ENCODE data around the gene TRAF4. TPM values are rescaled to one million over a fixed set of nuclear protein-coding genes. Genes with fewer than 3 reads are reported as not detected.

Gene TRAF4
- total and polyA plus RNA-seq, 9 of the 15 experiments (the other 6 are each of a cell fraction or from before 2014, with no cell fraction given) = 2.4 to 147 (median 72.4) TPM

DNA sequence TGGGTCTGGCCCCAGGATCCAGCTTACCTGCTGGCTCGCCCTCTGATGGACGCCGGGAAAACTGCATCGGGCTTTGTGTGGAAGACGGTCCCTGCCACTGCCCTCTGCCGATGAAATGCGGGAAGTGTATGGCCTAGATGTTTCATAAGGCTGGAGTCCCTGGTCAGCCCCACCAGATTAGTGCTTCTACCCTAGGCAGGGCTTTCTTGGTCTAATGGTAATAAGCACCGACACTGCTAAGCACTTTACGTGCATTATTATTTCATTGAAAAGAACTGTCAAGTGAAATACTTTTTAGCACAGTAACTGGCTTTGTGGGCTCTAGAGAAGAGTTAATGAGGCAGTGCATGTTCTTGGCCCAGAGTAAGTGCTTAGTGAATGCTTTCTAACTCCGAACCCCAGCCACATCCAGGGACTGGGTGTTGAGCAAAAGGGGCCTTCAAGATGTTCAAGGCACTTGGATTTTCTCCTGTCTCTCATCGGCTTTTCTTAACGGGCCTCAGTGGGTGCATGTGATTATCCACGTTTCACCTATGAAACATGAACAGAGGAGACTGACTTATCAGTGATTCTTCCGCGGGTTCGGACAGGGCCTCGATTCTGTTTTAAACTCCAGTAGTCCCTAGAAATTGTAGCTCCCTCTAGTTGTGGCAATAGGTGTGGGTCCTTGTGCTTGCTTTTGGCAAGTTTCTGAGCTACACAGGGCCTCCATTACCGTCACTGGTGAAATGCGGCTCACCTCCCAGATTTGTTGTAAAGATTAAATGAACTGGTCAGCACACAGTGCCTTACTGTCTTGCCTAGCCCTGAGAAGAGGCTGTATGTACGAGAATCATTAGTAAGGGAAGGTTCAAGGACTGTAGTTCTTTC, 6.6 kb downstream of the TRAF4 start (continued):
- TF ChIP-seq, protein P1, sequence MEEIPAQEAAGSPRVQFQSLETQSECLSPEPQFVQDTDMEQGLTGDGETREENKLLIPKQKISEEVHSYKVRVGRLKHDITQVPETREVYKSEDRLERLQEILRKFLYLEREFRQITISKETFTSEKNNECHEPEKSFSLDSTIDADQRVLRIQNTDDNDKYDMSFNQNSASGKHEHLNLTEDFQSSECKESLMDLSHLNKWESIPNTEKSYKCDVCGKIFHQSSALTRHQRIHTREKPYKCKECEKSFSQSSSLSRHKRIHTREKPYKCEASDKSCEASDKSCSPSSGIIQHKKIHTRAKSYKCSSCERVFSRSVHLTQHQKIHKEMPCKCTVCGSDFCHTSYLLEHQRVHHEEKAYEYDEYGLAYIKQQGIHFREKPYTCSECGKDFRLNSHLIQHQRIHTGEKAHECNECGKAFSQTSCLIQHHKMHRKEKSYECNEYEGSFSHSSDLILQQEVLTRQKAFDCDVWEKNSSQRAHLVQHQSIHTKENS (CRISPR knock-in tag; IDR thresholded peaks at IDR 0.05) = peak; percentile 52; the same call in 1 of the 2 replicates
- no peak for TF ChIP-seq SMAD2 (IDR thresholded peaks at IDR 0.05; ENCODE audit: low read depth, low read length)
- TF ChIP-seq SRSF3 (IDR thresholded peaks at IDR 0.05; ENCODE audit: insufficient read depth, low read length) = no peak
- peak; percentile 65; the same call in 1 of the 2 replicates for TF ChIP-seq CREM (IDR thresholded peaks at IDR 0.05; ENCODE audit: low read depth)
- TF ChIP-seq RBM14 (IDR thresholded peaks at IDR 0.05; ENCODE audit: borderline replicate concordance, insufficient read depth, low read depth, low read length) = no peak
- no peak for TF ChIP-seq ZNF197 (CRISPR knock-in tag; IDR thresholded peaks at IDR 0.05; ENCODE audit: low read depth)
- no peak for TF ChIP-seq ZSCAN32 (CRISPR knock-in tag; IDR thresholded peaks at IDR 0.05)
- peak; percentile 26 for TF ChIP-seq CTCFL (IDR thresholded peaks at IDR 0.05; ENCODE audit: borderline replicate concordance, insufficient read depth, low read depth, low read length, poor library complexity, severe bottlenecking)
- 0 out of 2 replicates have a peak, but pooled peaks have one; percentile 77 for TF ChIP-seq ATF7 (IDR thresholded peaks at IDR 0.05)
- TF ChIP-seq KAT2B (IDR thresholded peaks at IDR 0.05; ENCODE audit: low read depth, low read length) = no peak
- peak; percentile 81; the same call in 1 of the 2 replicates for TF ChIP-seq CTBP1 (IDR thresholded peaks at IDR 0.05; ENCODE audit: borderline replicate concordance)
- TF ChIP-seq ZNF121 (CRISPR knock-in tag; conservative IDR thresholded peaks at IDR 0.05) = no peak
- TF ChIP-seq ARID3A (IDR thresholded peaks at IDR 0.05; ENCODE audit: borderline replicate concordance, low read depth, low read length) = no peak
- 0 out of 2 replicates have a peak, but pooled peaks have one; percentile 39 for TF ChIP-seq KLF13 (tag; IDR thresholded peaks at IDR 0.05; ENCODE audit: borderline replicate concordance, low read depth)
- peak; percentile 50; the same call in 1 of the 2 replicates for TF ChIP-seq TEAD4 (IDR thresholded peaks at IDR 0.05; ENCODE audit: low read length)
- TF ChIP-seq TEAD4 (CRISPR knock-in tag; IDR thresholded peaks at IDR 0.05; ENCODE audit: borderline replicate concordance) = no peak
- TF ChIP-seq ZNF785 (CRISPR knock-in tag; IDR thresholded peaks at IDR 0.05) = no peak
- TF ChIP-seq ILF3 (IDR thresholded peaks at IDR 0.05; ENCODE audit: borderline replicate concordance) = 0 out of 2 replicates have a peak, but pooled peaks have one; percentile 16
- TF ChIP-seq, protein P2, sequence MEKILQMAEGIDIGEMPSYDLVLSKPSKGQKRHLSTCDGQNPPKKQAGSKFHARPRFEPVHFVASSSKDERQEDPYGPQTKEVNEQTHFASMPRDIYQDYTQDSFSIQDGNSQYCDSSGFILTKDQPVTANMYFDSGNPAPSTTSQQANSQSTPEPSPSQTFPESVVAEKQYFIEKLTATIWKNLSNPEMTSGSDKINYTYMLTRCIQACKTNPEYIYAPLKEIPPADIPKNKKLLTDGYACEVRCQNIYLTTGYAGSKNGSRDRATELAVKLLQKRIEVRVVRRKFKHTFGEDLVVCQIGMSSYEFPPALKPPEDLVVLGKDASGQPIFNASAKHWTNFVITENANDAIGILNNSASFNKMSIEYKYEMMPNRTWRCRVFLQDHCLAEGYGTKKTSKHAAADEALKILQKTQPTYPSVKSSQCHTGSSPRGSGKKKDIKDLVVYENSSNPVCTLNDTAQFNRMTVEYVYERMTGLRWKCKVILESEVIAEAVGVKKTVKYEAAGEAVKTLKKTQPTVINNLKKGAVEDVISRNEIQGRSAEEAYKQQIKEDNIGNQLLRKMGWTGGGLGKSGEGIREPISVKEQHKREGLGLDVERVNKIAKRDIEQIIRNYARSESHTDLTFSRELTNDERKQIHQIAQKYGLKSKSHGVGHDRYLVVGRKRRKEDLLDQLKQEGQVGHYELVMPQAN (IDR thresholded peaks at IDR 0.05; ENCODE audit: borderline replicate concordance) = no peak
- peak; percentile 50; the same call in 1 of the 2 replicates for TF ChIP-seq CC2D1A (IDR thresholded peaks at IDR 0.05)

All from K562 (cell line).